HG02610 (cell line): ENCODE data around the gene LARP7.
"Not testable (repeated sequence)": the region's sequence is repeated elsewhere in the genome, so short reads cannot be mapped to it uniquely, and the experiment has no call there.

Experiments used
- ATAC-seq: cut with Tn5 transposase; IDR thresholded peaks from one replicate; pipeline ENCODE4 v1.9.1; 2021; ENCODE audit warnings: mild to moderate bottlenecking, moderate library complexity; ENCODE audit not compliant: unreplicated experiment

The LARP7 gene

DNA sequence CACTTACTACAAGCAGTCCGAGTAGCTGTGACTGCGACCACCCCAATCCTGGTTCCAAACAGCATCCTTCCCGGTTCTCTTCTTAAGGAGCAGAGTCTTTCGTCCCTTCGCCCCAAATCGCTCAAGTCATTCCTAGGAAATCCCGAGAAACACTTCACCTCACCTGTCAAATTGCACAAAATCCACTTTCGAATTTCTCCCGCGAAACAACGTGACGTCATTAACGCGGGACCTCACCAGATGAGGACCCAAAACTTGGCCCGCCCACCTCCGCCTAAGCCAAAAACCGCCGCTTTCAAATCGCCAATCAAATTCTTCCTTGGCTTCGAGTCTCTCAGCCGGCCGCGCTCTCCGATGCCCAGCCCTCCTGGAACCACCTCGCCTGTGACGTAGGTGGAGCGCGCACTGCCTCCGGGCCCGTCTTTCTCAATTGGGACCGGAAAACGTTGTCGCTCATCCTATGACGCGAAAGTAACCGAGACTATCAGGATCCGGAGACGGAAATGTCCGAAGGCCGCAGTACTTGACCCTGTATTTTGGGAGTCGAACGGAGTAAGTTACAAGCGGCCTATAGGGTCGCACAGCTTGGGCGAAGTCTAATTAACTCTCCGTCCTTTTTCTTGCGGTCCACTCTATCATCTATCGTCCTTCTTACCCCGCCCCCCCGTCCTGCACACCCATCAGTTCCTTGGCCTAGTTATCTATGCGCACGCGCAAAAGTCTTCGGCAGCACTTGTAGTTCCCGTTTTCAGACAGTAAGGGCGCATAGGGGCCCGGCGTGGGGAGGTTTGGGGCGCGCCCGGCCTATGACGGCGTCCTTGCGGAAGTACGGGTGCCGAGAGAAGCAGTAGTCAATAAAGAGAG lies at the start of gene LARP7, which contains the start of gene ZGRF1:
LARP7 (plus strand) TSS at position 456 of the 864 bp plus-strand sequence. CDS start 7,527 bp downstream, outside the sequence.
ZGRF1 (minus strand) TSS at position 222 of the 864 bp plus-strand sequence. CDS start 3,733 bp downstream, outside the sequence.
- ATAC-seq, result peak; percentile 95

- ATAC-seq, result no peak
Measured at GRCh38 chr4:112589206-112589605, 47.7 kb upstream of the LARP7 start.

DNA sequence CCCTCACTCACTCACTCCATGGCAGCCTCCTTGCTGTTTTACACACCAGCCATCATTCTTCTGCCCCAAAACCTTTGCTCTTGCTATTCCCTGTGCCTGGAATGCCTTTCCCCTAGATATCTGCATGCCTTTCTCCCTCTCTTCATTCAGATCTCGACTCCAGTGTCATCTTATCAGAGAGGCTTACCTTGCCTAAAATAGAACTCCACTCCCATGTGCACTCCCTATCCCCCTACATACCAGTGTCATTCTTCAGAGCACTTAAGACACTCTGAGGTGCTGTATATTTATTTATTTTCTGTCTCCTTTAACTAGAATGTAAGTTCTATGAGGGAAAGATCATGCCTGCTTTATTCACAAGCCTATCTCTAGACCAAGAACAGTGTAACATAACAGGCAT lies 45.4 kb upstream of the LARP7 start:
- no peak for ATAC-seq

GRCh38 chr4:112592717-112593116 lies 44.2 kb upstream of the LARP7 start:
- no peak for ATAC-seq

- peak; percentile 73 for ATAC-seq
Measured at GRCh38 chr4:112593438-112594133, 43.4 kb upstream of the LARP7 start.

GRCh38 chr4:112594993-112595392 lies 42.0 kb upstream of the LARP7 start:
- no peak for ATAC-seq

DNA sequence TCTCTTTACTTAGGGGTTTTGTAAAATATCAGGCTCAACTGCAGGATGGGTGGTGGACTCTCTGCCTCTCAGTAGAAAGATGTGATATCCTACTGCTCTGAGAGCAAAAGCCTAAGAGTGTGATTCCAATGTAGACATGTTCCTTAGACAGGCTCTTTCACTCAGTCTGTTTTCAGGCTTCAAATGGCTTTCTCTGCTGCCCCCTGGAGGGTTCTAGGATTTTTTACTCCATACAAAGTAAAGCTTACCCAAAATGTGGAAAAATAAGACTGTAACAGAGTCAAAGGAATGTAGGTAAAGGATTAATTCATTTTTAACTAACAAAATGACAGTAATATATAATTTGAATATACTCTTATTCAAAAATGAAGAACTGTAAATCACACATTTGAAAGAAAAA lies 32.4 kb upstream of the LARP7 start:
- ATAC-seq, result peak; percentile 83

GRCh38 chr4:112612814-112613213 lies 24.1 kb upstream of the LARP7 start:
- not testable (repeated sequence) for ATAC-seq

- ATAC-seq, result no peak
Measured at GRCh38 chr4:112616984-112617383, 20.0 kb upstream of the LARP7 start.

DNA sequence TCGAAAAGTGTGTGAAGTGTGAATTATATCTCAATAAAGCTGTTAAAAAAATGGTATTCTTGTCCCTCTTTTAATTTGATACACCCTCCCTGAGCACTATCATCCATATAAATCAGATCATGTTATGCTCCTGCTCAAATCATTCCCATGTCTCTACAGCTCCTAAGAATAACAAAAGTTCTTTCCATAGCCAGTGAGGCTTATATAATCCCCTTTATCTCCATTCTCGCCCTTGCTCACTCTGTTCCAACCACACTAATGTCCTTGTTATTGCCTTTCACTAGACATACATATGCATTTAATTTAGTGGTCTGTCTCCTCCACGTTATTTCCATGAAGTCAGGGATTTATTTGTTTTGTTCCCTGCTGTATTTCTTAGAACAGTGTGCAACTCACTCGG lies 10.7 kb upstream of the LARP7 start:
- ATAC-seq, result no peak

GRCh38 chr4:112633477-112634235 lies 3.3 kb upstream of the LARP7 start:
- no peak for ATAC-seq

- ATAC-seq, result peak; percentile 1
Measured at GRCh38 chr4:112637552-112637866, 566 bp downstream of the LARP7 start.

DNA sequence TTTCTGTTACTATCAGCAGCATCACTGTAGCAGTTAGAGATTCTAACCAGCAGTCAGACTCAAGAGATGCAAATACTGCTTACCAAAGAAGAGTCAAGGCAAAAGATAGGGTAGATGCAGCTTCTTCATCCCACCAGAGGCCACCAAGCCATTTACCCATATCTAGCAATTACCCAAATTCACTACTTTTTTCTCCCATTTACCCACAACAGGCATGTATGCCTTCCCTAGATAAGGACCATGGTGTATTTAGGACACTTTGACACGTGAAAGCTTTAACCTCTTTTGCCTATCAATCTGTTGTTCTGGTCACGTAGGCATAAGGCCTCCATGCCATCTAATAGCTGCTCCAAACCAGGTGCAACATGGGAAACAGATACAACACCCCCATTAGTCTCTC lies 5.6 kb downstream of the LARP7 start:
- ATAC-seq, result no peak

GRCh38 chr4:112644595-112645535 lies 7.9 kb downstream of the LARP7 start:
- not testable (repeated sequence) for ATAC-seq

DNA sequence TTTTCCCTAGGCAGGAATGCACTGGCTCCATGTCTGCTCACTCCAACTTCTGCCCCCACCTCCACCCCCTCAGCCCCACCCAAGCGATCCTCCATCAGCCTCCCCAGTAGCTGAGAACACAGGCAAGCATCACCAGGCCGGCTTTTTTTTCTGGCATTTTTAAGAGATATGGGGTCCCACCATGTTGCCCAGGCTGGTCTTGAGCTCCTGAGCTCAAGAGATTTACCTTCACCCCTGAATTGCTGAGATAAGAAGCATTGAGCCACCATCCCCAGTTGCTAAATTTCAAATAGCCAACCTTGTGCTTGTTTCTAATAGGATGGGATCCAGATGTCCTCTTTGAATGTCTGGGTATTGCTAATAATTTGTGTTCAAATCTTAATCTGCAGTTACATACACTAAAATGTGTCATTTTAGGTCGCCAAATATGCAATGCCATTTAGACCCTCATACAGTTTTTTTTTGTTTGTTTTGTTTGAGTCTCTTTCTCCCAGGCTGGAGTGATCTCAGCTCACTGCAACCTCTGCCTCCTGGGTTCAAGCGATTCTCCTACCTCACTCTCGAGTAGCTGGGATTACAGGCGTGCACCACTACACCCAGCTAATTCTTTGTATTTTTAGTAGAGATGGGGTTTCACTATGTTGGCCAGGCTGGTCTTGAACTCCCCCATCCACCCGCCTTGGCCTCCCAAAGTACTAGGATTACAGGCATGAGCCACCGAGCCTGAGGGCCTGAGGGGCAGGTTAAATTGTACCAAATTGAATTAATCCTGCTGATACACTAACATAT lies 8.8 kb downstream of the LARP7 start:
- no peak for ATAC-seq

GRCh38 chr4:112646632-112647537 lies 9.9 kb downstream of the LARP7 start:
- ATAC-seq, result no peak

GRCh38 chr4:112647785-112648184 lies 10.8 kb downstream of the LARP7 start:
- no peak for ATAC-seq

- no peak for ATAC-seq
Measured at GRCh38 chr4:112648263-112649054, 11.5 kb downstream of the LARP7 start.
